Activated naive CD8-positive, alpha-beta T cell treated with anti-CD3 and anti-CD28 coated beads, Interleukin-2, amount 10 ng/mL, durations not matched to agents 7 days and 5 days (primary cell): ENCODE results near the gene PC. TPM values are rescaled to one million over a fixed set of nuclear protein-coding genes. Genes with fewer than 3 reads are reported as not detected.
A peak's percentile ranks its signal among the peaks of the same experiment; 100 is the strongest.

Experiments
- ATAC-seq: fragments of 150-1000 bp; cut with Tn5 transposase; one replicate; pipeline ENCODE4 v1.10.0; 2021; ENCODE audit warnings: low read depth, moderate library complexity
- POLR2A ChIA-PET: fragments of 350-600 bp; sonication (Branson Sonifier 250); formaldehyde crosslinking; loops from one replicate; lab custom pipeline; 2021; ENCODE audit warnings: antibody characterized with exemption; lab: Charles Lee
- DNase-seq: peaks from one replicate; pipeline ENCODE4 v3.0.0; 2021
- H3K27ac Mint-ChIP-seq: one replicate; pipeline ENCODE4 v1.8.0; 2022; ENCODE audit warnings: mild to moderate bottlenecking, mixed read lengths
- H3K27me3 Mint-ChIP-seq: one replicate; pipeline ENCODE4 v1.8.0; 2022; ENCODE audit warnings: mild to moderate bottlenecking, moderate library complexity, mixed read lengths
- H3K36me3 Mint-ChIP-seq: one replicate; pipeline ENCODE4 v1.8.0; 2021; ENCODE audit warnings: mild to moderate bottlenecking, mixed read lengths
- H3K4me1 Mint-ChIP-seq: one replicate; pipeline ENCODE4 v1.8.0; 2021; ENCODE audit warnings: mixed read lengths
- H3K4me3 Mint-ChIP-seq: one replicate; pipeline ENCODE4 v1.8.0; 2022; ENCODE audit warnings: mild to moderate bottlenecking, moderate library complexity, mixed read lengths
- H3K9me3 Mint-ChIP-seq: one replicate; pipeline ENCODE4 v1.8.0; 2021; ENCODE audit warnings: mixed read lengths
- total RNA-seq, 2 experiments: library from RNA; stranded (reverse); gene quantifications; one replicate each; pipeline ENCODE4 v1.2.3, GENCODE V29; 2021

The PC gene
- total RNA-seq, 2 experiments from 2014 or later = 8.2 to 9.0 TPM

DNA sequence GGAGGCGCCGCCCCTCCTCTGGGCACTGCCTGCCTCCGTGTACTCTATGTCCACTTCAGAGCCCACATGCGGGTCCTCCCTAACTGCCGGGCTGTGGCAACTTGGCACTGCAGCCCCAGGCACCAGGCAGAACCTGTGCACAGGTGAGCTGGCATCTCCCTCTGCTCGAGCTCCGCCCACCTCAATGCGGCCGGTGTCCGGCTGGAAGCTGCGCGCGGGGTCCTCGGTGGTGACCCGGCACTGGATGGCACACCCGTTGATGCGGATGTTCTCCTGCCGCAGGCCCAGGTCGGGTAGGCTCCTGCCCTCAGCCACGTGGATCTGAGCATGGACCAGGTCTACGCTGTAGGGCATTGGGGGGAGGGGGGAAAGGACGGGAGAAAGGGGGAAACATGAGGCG lies 92.2 kb downstream of the PC start:
- peaks cover 6% of the 10 kb centered on the region for H3K4me1 Mint-ChIP-seq
- no peak overlapping the region for H3K27ac Mint-ChIP-seq
- DNase-seq = no peak
- H3K9me3 Mint-ChIP-seq = no peaks in the 10 kb centered on the region
- no peaks in the 10 kb centered on the region for H3K36me3 Mint-ChIP-seq
- POLR2A ChIA-PET = no interaction called here
- no peak overlapping the region for H3K4me3 Mint-ChIP-seq
- no peak for ATAC-seq
- no peaks in the 10 kb centered on the region for H3K27me3 Mint-ChIP-seq

DNA sequence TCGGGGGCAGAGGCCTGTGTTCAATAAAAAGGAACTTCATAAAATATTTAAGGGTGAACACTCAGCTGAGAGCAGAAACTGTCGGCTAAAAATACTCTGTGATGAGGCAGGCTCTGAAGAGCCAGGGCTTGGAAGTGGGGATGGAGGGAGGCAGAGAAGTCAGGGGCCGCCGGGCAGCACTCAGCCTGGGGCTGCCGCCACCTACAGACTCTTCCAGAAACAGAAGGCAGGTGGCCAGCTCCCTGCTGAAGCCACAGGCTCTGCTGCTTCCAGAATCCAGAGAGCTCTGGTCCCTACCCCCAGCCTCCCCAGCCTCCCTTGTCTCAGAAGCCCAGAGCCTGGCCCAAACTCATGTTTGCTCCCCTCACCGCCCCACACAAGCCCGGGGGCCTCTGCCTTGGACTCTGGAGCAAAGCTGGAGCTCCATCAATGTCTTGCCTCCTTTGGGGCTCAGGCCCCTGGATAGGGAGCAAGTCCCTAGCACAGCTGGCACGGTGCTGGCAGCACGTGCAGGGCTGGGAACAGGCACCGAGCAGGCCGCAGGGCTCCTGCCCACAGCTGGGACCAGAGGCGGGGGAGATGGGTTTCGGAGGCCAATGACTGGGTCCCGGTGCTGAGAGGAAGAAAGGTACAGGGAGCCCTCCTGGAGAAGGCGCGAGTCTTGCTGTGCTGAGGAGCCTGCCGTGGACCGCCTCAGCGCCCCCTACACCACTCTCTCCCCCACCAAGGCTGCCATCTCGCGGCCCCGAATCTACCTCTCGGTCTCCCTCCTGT lies 93.1 kb downstream of the PC start:
- Mint-ChIP-seq H3K36me3 (no peaks in the 10 kb centered on the region), H3K4me3 (no peak overlapping the region), H3K9me3 (no peaks in the 10 kb centered on the region), H3K27ac (no peak overlapping the region), H3K4me1 (peaks cover 6% of the 10 kb centered on the region), H3K27me3 (no peaks in the 10 kb centered on the region)
- DNase-seq = no peak
- POLR2A ChIA-PET = interaction anchor here (0.5 to 1.4 kb wide), 2 partner anchors 22 to 33 kb away, joined by 3 to 5 read pairs; partner anchors contain the start of gene RCE1
- ATAC-seq = no peak

DNA sequence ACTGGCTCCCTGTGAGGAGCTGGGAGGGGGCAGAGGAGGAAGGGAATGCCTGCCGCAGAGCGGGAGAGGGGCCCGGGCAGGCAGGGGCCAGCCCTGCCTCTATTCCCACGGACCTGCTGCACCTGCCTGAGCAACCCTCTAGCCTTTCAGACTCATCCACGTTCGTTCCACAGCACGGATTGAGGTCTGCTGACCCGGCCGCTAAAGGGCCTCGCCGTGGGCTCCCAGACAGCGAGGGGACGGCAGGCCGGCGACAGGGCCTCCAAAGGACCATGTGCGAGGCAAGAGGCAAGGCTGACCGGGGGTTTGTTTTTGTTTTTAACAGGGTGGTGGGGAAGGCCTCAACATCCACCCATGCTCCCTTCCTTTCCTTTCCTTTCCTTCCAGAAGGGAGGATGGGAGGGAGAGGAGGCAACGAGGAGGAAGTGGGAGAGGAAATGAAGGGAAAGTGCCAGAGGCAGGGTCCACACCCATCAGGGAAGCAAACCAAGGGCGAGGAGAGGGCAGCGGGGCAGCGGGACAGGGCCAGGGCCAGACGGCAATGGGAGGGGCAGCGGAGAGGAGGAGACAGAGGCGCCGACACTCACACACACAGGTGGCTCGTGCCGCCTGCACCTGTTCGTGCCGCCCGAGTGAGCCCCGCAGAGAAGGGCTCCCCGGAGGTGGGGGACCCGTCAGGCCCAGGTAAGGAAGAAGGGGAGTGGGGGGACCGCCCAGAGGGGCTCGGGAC lies 93.8 kb downstream of the PC start:
- ATAC-seq (no peak), DNase-seq (no peak)
- Mint-ChIP-seq H3K27ac (no peak overlapping the region), H3K36me3 (no peaks in the 10 kb centered on the region), H3K9me3 (no peaks in the 10 kb centered on the region), H3K4me3 (no peak overlapping the region), H3K27me3 (no peaks in the 10 kb centered on the region), H3K4me1 (peaks cover 6% of the 10 kb centered on the region)
- POLR2A ChIA-PET = interaction anchor here (0.5 to 1.4 kb wide), 2 partner anchors 21 to 32 kb away, joined by 3 to 5 read pairs; partner anchors contain the start of gene RCE1

DNA sequence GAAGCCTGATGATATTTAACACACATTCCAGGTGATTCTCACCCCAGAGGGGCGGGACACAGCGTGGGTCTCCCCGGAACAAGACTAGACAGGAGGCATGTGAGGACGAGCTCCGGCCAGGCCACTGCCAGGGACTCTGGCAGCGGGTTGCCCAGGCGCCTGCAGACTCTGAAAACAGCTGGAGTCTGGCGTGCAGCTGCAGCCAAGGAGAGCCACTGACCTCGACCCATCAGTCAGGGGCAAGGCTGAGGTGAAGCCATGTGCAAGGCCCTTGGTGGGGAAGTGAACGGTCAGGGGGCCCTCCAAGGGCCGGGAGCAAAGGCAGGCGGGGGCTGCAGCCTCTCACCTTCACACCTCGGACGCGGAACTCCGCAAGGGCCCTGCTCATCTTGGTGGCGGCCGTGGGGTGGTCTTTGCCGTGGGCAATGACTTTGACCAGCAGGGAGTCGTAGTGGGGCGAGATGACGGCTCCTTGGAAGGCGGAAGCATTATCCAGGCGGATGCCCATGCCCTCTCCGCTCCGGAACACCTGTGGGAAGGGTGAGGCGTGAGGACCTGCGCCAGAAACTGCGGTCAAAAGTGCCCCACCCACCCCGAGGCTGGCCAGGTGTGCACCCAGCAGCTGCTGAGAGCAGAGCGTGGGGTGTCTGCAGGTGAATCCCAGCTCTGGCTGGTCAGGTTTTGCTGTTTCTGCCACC lies 94.6 kb downstream of the PC start:
- POLR2A ChIA-PET = no interaction called here
- no peak overlapping the region for H3K27ac Mint-ChIP-seq
- H3K27me3 Mint-ChIP-seq = no peaks in the 10 kb centered on the region
- no peaks in the 10 kb centered on the region for H3K9me3 Mint-ChIP-seq
- H3K4me1 Mint-ChIP-seq = peaks cover under 1% of the 10 kb centered on the region
- H3K36me3 Mint-ChIP-seq = no peaks in the 10 kb centered on the region
- ATAC-seq (no peak), DNase-seq (no peak)
- H3K4me3 Mint-ChIP-seq = no peak overlapping the region

DNA sequence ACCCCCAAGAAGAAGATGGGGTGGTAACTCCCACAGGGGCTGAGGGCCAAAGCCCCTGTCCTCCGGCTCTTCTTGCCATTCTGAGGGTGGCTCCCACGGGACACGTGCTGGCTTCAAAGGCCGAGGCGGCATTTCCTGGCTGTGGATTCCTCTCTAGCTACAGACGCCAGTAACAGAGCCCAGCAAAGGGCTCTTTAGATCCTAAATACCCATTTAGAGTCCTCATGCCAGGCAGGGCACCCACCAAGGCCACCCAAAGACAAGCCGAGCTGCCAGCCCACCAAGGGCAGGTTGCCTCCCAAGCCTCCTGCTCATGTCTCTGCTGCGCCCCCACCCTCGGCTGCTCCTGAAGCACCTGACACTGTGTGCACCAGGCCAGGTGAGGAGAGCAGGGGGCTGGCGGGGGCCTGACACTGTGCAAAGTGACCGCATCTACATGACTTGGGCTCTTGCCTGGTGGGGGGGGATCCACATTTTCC lies 95.6 kb downstream of the PC start:
- no peaks in the 10 kb centered on the region for H3K9me3 Mint-ChIP-seq
- H3K27ac Mint-ChIP-seq = no peak overlapping the region
- POLR2A ChIA-PET = no interaction called here
- no peaks in the 10 kb centered on the region for H3K36me3 Mint-ChIP-seq
- H3K27me3 Mint-ChIP-seq = no peaks in the 10 kb centered on the region
- H3K4me1 Mint-ChIP-seq = no peaks in the 10 kb centered on the region
- no peak overlapping the region for H3K4me3 Mint-ChIP-seq
- ATAC-seq (no peak), DNase-seq (no peak)

DNA sequence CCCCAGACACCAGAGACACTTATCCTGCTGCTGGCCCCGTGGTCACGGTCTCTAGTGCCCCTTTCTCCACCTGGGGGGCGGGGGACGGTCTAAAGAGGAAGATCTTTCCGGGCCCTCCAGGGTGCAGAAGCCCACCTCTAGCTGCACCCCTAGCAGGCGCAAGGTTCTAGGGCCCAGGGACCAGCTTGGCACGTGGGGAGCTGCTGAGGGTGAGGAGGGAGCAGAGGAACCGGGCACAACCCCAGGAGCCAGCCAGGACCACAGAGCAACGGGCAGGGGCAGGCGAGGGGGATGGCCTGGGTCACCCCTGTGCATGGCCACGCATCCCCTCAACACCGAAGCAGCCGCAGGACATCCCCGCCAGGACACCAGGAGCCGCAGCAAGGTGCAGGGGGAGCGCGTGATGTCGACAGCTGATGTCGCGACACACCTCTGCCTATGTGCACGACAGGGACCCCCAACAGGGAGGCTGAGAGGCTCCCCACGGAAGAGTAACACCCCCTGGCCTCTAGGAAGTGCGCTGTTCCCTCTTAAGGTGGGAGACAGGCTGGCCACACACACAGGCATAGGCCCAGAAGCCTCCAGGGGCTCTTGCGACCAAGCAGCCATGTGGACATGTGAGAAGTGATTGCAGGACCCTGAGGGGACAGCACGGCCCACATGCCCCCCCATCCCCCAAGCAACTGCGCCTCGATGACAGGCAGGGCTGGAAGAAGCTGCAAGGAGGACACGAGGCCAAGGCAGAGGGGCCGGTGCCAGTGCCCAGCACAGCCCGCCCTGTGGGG lies 96.2 kb downstream of the PC start:
- POLR2A ChIA-PET = no interaction called here

DNA sequence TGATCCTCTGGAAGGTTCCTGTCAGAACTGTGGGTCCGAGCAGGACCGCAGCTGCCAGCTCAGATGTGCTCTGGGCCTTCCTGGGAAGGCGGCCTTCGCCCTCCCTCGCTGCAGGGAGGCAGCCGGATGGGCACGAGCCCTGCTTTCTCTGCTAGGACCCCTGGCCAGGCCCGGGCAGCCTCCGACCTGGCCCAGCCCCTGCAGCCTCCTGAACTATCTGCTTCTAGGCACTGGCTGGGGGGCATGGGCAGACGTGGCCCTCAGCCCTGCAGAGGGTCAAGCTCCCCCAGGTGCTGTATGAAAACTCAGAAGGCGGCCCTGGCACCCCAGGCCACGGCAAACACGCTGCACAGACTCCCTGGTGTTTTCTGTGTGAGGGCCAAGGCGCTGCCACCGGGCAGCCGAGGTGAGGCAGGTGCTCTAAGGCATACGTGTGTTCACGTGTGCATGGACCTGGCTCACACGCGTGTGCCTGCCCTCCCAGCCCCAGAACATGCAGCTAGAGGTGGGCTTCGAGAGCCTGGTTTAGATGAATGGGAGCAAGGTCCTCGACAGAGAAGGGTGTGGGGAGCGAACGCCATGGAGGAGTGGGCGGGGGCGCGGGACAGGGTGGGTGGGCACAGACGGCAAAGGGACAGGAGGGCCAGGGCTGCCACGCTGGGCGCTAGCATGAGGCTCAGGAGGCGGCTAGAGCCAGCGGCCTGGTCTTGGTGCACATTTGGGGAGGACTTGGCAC lies 97.0 kb downstream of the PC start:
- Mint-ChIP-seq H3K4me3 (no peak overlapping the region), H3K27ac (no peak overlapping the region), H3K27me3 (no peaks in the 10 kb centered on the region), H3K9me3 (no peaks in the 10 kb centered on the region), H3K4me1 (no peaks in the 10 kb centered on the region), H3K36me3 (no peaks in the 10 kb centered on the region)
- POLR2A ChIA-PET = no interaction called here
- no peak for DNase-seq
- ATAC-seq = no peak

More for the DNA sequence above, 96.2 kb downstream of the PC start:
- no peaks in the 10 kb centered on the region for H3K9me3 Mint-ChIP-seq
- DNase-seq (no peak), ATAC-seq (no peak)
- H3K27me3 Mint-ChIP-seq = no peaks in the 10 kb centered on the region
- H3K36me3 Mint-ChIP-seq = no peaks in the 10 kb centered on the region
- H3K27ac Mint-ChIP-seq = no peak overlapping the region
- H3K4me1 Mint-ChIP-seq = no peaks in the 10 kb centered on the region
- no peak overlapping the region for H3K4me3 Mint-ChIP-seq

DNA sequence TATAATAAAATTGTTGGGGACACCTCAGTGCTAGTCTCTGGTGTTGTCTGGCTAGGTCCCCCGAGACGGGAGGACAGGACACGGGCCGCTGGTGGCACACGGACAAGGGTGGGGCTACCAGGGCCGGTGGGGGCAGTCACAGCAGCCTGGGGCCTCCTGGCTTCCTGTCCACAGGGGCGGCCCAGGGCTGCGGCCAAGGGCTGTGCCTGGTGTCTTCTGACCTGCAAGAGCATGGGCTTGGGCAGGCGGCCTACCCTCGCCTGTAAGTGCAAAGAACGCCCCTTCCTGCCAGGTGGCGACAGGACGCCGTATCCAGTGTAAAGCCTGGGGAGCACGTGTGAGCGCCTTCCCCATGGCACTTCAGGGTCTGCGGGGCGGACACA lies 97.7 kb downstream of the PC start:
- Mint-ChIP-seq H3K36me3 (no peaks in the 10 kb centered on the region), H3K4me3 (no peak overlapping the region), H3K27ac (no peak overlapping the region), H3K4me1 (peaks cover 4% of the 10 kb centered on the region), H3K27me3 (no peaks in the 10 kb centered on the region), H3K9me3 (no peaks in the 10 kb centered on the region)
- ATAC-seq = no peak
- no peak for DNase-seq
- POLR2A ChIA-PET = no interaction called here

DNA sequence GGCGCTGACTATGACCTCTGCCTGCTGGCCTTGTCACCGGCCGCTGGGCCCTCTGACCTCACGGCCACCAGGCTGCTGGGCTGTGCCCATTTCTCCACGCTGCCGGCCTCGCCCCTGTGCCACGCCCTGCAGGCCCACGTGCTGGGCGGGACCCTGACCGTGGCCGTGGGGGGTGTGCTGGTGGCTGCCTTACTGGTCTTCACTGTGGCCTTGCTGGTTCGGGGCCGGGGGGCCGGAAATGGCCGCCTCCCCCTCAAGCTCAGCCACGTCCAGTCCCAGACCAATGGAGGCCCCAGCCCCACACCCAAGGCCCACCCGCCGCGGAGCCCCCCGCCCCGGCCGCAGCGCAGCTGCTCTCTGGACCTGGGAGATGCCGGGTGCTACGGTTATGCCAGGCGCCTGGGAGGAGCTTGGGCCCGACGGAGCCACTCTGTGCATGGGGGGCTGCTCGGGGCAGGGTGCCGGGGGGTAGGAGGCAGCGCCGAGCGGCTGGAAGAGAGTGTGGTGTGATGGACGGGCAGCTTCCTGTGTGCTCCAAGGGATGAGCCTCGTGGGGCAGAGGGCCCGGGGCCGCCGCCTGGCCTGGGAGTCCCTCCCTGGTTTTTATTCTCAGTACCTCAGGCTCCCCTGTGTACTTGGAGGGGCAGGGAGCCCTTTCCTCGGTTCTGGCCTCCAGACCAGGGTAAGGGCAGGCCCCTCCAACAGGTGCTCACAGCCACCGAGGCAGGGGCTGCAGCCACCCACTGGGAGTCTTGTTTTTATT lies 98.3 kb downstream of the PC start:
- POLR2A ChIA-PET = no interaction called here
- no peaks in the 10 kb centered on the region for H3K9me3 Mint-ChIP-seq
- H3K4me1 Mint-ChIP-seq = peaks cover 4% of the 10 kb centered on the region
- ATAC-seq = no peak
- DNase-seq = no peak
- H3K27me3 Mint-ChIP-seq = no peaks in the 10 kb centered on the region
- H3K36me3 Mint-ChIP-seq = no peaks in the 10 kb centered on the region
- no peak overlapping the region for H3K4me3 Mint-ChIP-seq
- H3K27ac Mint-ChIP-seq = no peak overlapping the region

DNA sequence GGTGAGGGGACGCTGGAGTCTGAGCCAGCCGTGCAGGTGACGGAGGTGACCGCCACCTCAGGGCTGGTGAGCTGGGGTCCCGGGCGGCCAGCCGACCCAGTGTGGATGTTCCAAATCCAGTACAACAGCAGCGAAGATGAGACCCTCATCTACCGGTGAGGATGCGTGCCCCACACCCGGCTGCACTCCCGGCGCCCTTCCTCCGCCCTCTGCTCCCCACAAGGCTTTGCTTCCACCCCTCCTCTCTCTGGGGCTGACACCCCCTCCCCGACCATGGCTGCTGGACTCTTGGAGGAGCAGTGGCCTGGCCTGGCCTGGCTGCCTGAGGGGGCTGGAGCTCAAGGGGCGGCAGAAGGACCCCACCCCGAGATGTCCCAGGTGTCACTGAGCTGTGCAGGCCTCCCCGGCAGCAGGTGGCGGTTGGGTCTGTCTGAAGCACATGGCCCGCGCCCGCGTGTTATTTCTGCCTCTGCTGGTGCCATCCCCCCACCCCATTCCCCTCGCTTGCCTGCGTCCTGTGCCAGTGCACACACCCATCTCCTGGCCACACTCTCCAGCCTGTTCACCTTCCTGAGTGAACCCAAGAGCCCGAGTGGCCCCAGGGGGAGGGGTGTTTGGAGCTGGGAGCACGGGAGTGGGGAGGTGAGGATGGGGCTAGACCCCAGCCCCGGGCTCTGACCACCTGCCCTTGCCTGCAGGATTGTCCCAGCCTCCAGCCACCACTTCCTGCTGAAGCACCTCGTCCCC lies 99.1 kb downstream of the PC start:
- Mint-ChIP-seq H3K36me3 (no peaks in the 10 kb centered on the region), H3K4me3 (no peak overlapping the region), H3K27ac (no peak overlapping the region), H3K27me3 (no peaks in the 10 kb centered on the region), H3K9me3 (no peaks in the 10 kb centered on the region), H3K4me1 (peaks cover 6% of the 10 kb centered on the region)
- POLR2A ChIA-PET = interaction anchor here (0.6 kb wide), 1 partner anchor 260 kb away, joined by 3 read pairs; the partner anchor contains the start of gene KDM2A
- ATAC-seq (no peak), DNase-seq (no peak)

DNA sequence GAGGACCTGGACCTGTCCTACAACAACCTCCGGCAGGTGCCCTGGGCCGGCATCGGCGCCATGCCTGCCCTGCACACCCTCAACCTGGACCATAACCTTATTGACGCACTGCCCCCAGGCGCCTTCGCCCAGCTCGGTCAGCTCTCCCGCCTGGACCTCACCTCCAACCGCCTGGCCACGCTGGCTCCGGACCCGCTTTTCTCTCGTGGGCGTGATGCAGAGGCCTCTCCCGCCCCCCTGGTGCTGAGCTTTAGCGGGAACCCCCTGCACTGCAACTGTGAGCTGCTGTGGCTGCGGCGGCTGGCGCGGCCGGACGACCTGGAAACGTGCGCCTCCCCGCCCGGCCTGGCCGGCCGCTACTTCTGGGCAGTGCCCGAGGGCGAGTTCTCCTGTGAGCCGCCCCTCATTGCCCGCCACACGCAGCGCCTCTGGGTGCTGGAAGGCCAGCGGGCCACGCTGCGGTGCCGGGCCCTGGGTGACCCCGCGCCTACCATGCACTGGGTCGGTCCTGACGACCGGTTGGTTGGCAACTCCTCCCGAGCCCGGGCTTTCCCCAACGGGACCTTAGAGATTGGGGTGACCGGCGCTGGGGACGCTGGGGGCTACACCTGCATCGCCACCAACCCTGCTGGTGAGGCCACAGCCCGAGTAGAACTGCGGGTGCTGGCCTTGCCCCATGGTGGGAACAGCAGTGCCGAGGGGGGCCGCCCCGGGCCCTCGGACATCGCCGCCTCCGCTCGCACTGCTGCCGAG lies 99.8 kb downstream of the PC start:
- ATAC-seq (no peak), DNase-seq (no peak)
- Mint-ChIP-seq H3K4me1 (peaks cover 10% of the 10 kb centered on the region), H3K9me3 (no peaks in the 10 kb centered on the region), H3K36me3 (no peaks in the 10 kb centered on the region), H3K27ac (no peak overlapping the region), H3K4me3 (peak overlapping the region; percentile 81), H3K27me3 (no peaks in the 10 kb centered on the region)
- POLR2A ChIA-PET = interaction anchor here (0.6 kb wide), 1 partner anchor 261 kb away, joined by 3 read pairs; the partner anchor contains the start of gene KDM2A
